Measurements from ENCODE around the gene USP15.
A peak's percentile ranks its signal among the peaks of the same experiment; 100 is the strongest.

DNA sequence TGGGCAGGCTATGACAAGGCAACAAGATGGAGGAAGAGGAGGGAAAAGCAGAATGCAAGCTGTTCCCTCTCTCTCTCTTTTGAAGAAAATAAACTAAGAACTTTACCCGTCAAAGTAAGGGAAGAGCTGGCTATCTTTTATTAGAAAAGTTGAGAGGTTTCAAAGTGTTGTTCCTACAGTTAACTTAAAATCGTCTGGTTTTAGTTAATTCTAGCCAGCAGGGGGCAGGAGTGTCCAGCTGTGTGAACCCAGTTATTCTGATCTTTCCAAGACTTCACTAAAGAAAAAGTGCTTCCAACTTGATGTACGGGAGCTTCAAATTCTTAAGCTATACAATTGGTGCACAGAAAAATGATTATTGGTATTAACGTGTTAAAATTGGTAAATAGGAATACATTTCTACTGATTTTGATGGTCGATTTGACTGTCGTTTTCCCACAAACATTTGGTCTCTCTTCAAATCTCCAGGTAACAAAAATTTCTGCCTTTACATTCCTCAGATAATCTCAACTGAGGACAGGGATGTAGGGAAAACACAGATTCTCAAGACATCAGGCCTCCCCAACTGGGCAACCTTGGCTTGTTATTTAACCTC is 178.0 kb downstream of the USP15 start:
- TF ChIP-seq EZH2phosphoT487 (IDR thresholded peaks at IDR 0.05; ENCODE audit: low read depth, severe bottlenecking, unreplicated experiment), result no peak
- TF ChIP-seq, protein P1, sequence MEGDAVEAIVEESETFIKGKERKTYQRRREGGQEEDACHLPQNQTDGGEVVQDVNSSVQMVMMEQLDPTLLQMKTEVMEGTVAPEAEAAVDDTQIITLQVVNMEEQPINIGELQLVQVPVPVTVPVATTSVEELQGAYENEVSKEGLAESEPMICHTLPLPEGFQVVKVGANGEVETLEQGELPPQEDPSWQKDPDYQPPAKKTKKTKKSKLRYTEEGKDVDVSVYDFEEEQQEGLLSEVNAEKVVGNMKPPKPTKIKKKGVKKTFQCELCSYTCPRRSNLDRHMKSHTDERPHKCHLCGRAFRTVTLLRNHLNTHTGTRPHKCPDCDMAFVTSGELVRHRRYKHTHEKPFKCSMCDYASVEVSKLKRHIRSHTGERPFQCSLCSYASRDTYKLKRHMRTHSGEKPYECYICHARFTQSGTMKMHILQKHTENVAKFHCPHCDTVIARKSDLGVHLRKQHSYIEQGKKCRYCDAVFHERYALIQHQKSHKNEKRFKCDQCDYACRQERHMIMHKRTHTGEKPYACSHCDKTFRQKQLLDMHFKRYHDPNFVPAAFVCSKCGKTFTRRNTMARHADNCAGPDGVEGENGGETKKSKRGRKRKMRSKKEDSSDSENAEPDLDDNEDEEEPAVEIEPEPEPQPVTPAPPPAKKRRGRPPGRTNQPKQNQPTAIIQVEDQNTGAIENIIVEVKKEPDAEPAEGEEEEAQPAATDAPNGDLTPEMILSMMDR (IDR thresholded peaks at IDR 0.05; ENCODE audit: poor library complexity), result peak; percentile 61
